GM19023 (cell line): ENCODE measurements around the gene LAMB3.

Experiments
- ATAC-seq: cut with Tn5 transposase; IDR thresholded peaks from one replicate; pipeline ENCODE4 v1.9.1; 2021; ENCODE audit warnings: mild to moderate bottlenecking, moderate library complexity; ENCODE audit not compliant: unreplicated experiment

Gene LAMB3

GRCh38 chr1:209569455-209570207 lies 82.6 kb downstream of the LAMB3 start:
- ATAC-seq, result no peak

GRCh38 chr1:209567698-209568175 lies 84.5 kb downstream of the LAMB3 start:
- ATAC-seq, result no peak

- ATAC-seq, result peak; percentile 85
These were observed 86.2 kb downstream of the LAMB3 start for GRCh38 chr1:209565759-209566678.
